HG02943 (cell line): ENCODE data around the gene LRRC56.

Experiments used
- ATAC-seq: cut with Tn5 transposase; IDR thresholded peaks from one replicate; pipeline ENCODE4 v1.9.1; 2021; ENCODE audit warnings: mild to moderate bottlenecking, low read depth, moderate library complexity; ENCODE audit not compliant: unreplicated experiment

Gene LRRC56

DNA sequence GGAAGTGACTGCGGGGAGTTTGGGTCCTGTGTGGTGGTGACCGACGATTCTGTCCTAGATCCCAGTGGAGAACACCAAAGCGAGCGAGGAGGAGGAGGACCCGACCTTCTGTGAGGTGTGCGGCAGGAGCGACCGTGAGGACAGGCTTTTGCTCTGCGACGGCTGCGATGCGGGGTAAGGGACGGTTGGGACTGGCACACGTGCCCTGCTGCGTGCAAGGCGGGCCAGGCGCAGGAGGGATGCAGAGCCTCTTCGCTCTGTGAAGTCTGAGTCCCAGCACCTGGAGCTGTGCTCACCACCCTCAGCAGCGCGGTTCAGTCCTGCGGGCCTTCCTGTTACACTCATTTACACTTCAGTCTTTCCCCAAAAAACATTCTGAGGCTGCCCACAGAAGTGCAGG is 55.2 kb downstream of the LRRC56 start:
- no peak for ATAC-seq

GRCh38 chr11:592918-593317 is 55.6 kb downstream of the LRRC56 start:
- ATAC-seq = no peak

DNA sequence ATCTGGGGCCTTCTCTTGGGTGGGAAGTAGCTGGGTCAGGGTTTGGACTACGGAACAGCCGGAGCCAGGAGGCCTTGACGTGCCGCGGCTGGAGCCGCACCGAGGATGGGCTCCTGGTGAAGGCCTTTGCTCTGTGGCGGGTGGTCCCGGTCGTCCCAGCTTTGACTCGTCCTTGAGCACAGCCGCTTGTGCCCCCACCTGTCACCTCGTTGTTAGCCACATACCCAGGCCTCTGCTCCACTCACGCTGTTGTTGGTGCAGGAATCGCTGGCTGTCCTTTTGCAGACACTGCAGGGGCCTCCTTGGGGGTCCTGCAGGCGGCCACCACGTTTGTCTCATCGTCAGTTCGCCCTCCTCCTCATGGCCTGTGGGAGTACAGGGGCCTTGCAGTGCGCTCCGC is 56.0 kb downstream of the LRRC56 start:
- no peak for ATAC-seq

DNA sequence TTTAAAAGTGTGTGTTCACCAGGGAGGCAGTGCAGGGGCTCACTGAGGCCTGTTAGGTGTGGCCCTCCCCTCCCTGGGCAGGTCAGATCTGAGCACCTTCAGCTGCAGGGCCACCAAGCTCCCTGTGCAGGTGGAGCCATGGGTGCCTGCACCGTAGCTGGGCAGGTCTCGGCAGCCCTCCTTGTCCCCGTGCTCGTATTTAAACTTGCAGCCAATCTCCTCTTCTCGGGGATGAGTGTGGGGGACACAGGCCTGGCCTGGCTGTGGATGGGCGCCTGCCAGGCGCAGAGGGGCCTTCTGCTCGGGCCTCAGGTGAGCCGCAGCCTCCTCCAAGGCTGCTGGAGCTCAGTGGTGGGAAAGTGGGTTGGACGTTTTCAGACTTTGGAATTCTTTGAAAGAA is 58.1 kb downstream of the LRRC56 start:
- no peak for ATAC-seq

DNA sequence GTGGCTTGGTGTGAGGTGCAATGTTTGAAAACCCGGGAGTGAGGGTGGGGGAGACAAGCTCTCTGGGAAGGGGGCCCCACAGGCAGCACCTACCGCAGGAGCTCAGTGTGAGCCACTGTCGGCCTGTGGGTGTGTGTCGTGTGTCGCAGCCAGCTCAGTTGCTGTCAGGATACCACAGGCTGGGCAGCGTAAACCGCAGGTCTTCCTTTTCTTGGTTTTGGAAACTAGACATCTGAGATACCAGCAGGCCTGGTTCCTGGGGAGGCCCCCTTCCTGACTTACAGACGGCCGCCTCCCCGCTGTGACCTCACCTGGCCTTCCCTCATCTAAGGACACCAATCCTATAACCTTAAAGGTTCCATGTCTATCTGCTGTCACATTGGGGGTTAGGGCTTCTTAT is 59.0 kb downstream of the LRRC56 start:
- ATAC-seq = no peak

DNA sequence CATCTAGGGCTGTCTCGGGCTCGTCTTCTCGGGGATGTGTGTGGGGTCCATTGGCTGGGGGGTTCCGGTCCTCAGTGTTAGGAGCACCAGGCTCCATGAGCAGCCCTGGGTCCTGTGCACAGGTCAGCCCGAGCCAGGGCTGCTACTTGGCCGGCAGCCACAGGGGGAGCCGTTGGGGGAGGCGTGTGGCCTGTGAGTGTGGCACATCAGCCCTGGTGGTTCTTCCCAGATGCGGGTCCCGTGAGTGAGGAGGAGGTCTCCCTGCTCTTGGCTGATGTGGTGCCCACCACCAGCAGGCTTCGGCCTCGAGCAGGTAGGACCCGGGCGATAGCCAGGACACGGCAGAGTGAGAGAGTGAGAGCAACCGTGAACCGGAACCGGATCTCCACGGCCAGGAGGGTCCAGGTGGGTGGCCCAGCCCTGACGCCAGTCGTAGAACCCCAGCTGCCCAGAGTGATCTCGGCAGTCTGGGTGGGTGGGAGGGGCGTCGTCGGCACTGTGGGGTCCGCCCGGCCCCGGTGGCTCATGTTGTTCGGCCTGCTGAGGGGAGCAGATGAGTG is 59.9 kb downstream of the LRRC56 start:
- no peak for ATAC-seq

- no peak for ATAC-seq
These were observed 60.8 kb downstream of the LRRC56 start for GRCh38 chr11:598005-598680.

GRCh38 chr11:601573-602245 is 64.4 kb downstream of the LRRC56 start:
- no peak for ATAC-seq

DNA sequence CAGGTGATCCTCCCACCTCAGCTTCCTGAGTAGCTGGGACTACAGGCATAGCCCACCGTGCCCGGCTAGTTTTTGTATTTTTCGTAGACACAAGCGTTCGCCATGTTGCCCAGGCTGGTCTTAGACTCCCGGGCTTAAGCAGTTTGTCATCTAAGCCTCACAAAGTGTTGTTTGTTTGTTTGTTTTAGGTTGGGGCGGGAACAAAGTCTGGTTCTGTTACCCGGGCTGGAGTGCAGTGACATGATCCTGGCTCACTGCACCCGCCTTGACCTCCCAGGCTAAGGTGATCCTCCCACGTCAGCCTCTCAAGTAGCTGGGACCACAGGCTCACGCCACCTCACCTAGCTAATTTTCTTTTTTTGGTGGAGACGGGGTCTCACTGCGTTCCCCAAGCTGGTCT is 65.8 kb downstream of the LRRC56 start:
- no peak for ATAC-seq
